Small intestine (tissue), 7 donors: ENCODE data around the gene GPBAR1. TPM values are rescaled to one million over a fixed set of nuclear protein-coding genes. Genes with fewer than 3 reads are reported as not detected.

Experiments used
- DNase-seq, 2 donors: peaks; one replicate each; pipeline versions ENCODE4 v3.0.0 to v3.0.0-alpha.2; 2013
- FAIRE-seq: peaks from 2 replicates; lab custom pipeline; 2012; peaks lifted over from hg19 to GRCh38; lab: Jason Lieb, UNC
- H3K27ac ChIP-seq, 3 donors: one replicate each; pipeline ENCODE4 v1.5.1; 2013; ENCODE audit warnings: low read length in 2 of 3, mild to moderate bottlenecking in 2 of 3, control low read depth in 1 of 3, inconsistent platforms in 1 of 3, low read depth in 1 of 3, moderate library complexity in 1 of 3
- H3K27me3 ChIP-seq, 3 donors: one replicate each; pipeline ENCODE4 v1.6.1; 2013; ENCODE audit warnings: low read length in 3 of 3, inconsistent platforms in 1 of 3; ENCODE audit not compliant: control insufficient read depth in 3 of 3, insufficient read depth in 3 of 3
- H3K36me3 ChIP-seq, 3 donors: one replicate each; pipeline ENCODE4 v1.6.1; 2013; ENCODE audit warnings: low read length in 3 of 3, inconsistent platforms in 1 of 3, low read depth in 1 of 3, mild to moderate bottlenecking in 1 of 3, moderate library complexity in 1 of 3; ENCODE audit not compliant: control insufficient read depth in 3 of 3, insufficient read depth in 2 of 3
- H3K4me1 ChIP-seq, 3 donors: one replicate each; pipeline ENCODE4 v1.6.1; 2013; ENCODE audit warnings: low read length in 2 of 3, inconsistent platforms in 1 of 3, low read depth in 1 of 3, mild to moderate bottlenecking in 1 of 3, moderate library complexity in 1 of 3; ENCODE audit not compliant: control insufficient read depth in 3 of 3, insufficient read depth in 2 of 3
- H3K4me3 ChIP-seq, 3 donors: one replicate each; pipeline ENCODE4 v1.5.1; 2013; ENCODE audit warnings: low read length in 3 of 3, control low read depth in 1 of 3, inconsistent platforms in 1 of 3, low read depth in 1 of 3, mild to moderate bottlenecking in 1 of 3, moderate library complexity in 1 of 3
- H3K9me3 ChIP-seq, 2 donors: one replicate each; pipeline ENCODE4 v1.6.1; 2013; ENCODE audit warnings: low read depth in 1 of 2, low read length in 1 of 2; ENCODE audit not compliant: control insufficient read depth in 2 of 2, insufficient read depth in 1 of 2
- WGBS, 3 donors: extraction: QIAGEN DNeasy Blood & Tissue Kit; methylation state at CpG; one replicate each; pipeline ENCODE4 v1.1.7; 2013; 5-methylcytosine and 5-hydroxymethylcytosine counted together
- polyA plus RNA-seq, 4 donors: library from polyadenylated mRNA; stranded (reverse) in 3 of 4; unstranded in 1 of 4; fragments of 200-250 nt in 3 of 4; fragments of 120-200 nt in 1 of 4; gene quantifications; one replicate each; pipeline versions ENCODE4 v1.2.1 to v1.2.3, GENCODE V29; 2013
- donor health status: healthy with polysubstance abuse.
- donor health status: control.
- donor health status: control.
- donor health status: Bipolar disorder and iron deficiency.
- donor health status: healthy.

The GPBAR1 gene
- polyA plus RNA-seq, 4 donors = 1.3 to 3.9 (median 1.6) TPM

- Histone ChIP-seq H3K27me3 (no peaks in the 10 kb centered on the region), H3K4me1 (peaks cover 2 to 38% (median 8%) of the 10 kb centered on the region in 3 donors), H3K4me3 (no peak overlapping the region), H3K9me3 (no peaks in the 10 kb centered on the region), H3K27ac (no peak overlapping the region), H3K36me3 (no peaks in the 10 kb centered on the region)
- FAIRE-seq (no peak), DNase-seq (no peak)
- WGBS, 3 donors = 81 to 89% (median 89%) methylated on average over 7 of the region's 7 CpGs
Measured at GRCh38 chr2:218296847-218297246, 36.0 kb downstream of the GPBAR1 start.

DNA sequence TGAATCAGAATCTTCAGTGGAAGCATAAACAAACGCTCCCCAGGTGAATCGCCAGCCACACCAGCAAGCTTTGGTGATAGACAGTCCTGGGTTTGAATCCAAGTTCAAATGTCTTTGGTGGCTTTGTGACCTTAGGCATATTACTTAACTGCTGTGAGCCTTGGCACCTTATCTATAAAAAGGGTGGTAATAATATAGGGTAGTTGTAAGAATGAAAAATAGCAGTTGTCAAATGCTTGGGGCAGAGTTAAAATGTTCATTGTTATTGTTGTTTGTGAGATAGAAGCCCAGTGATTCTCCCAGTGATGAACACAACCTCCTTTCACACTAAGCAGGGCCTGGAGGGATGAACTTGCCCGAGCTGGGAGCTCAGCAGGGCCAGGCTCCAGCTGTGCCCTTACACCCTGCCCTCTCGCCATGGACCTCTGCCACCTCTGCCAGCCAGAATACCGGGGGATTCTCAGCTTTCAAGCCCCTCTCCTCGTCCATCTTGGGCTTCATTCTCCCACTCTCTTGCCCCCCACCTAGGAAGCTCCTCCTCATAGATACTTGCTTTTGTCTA, 37.6 kb downstream of the GPBAR1 start:
- no peak overlapping the region for H3K4me3 ChIP-seq
- H3K9me3 ChIP-seq = no peaks in the 10 kb centered on the region
- 65 to 77% (median 70%) methylated on average over 6 of the region's 6 CpGs for WGBS, 3 donors
- H3K27me3 ChIP-seq = no peaks in the 10 kb centered on the region
- H3K4me1 ChIP-seq = peaks cover 2 to 31% (median 8%) of the 10 kb centered on the region in 3 donors
- FAIRE-seq (no peak), DNase-seq (no peak)
- no peak overlapping the region for H3K27ac ChIP-seq
- H3K36me3 ChIP-seq = no peaks in the 10 kb centered on the region

GRCh38 chr2:218300141-218300540, 39.3 kb downstream of the GPBAR1 start:
- Histone ChIP-seq H3K27ac (no peak overlapping the region), H3K36me3 (no peaks in the 10 kb centered on the region), H3K9me3 (no peaks in the 10 kb centered on the region), H3K27me3 (no peaks in the 10 kb centered on the region), H3K4me1 (peaks cover 0 to 15% (median 2%) of the 10 kb centered on the region in 3 donors), H3K4me3 (no peak overlapping the region)
- FAIRE-seq (no peak), DNase-seq (no peak)
- 74 to 86% (median 82%) methylated on average over 4 of the region's 4 CpGs for WGBS, 3 donors

GRCh38 chr2:218301176-218301819, 40.5 kb downstream of the GPBAR1 start:
- Histone ChIP-seq H3K4me1 (peaks cover 0 to 10% (median 3%) of the 10 kb centered on the region in 3 donors), H3K9me3 (no peaks in the 10 kb centered on the region), H3K27me3 (no peaks in the 10 kb centered on the region), H3K36me3 (no peaks in the 10 kb centered on the region), H3K4me3 (no peak overlapping the region), H3K27ac (no peak overlapping the region)
- FAIRE-seq (no peak), DNase-seq (peak; percentile 91 to 93)
- WGBS, 3 donors = 7 to 11% (median 9%) methylated on average over 9 of the region's 9 CpGs

DNA sequence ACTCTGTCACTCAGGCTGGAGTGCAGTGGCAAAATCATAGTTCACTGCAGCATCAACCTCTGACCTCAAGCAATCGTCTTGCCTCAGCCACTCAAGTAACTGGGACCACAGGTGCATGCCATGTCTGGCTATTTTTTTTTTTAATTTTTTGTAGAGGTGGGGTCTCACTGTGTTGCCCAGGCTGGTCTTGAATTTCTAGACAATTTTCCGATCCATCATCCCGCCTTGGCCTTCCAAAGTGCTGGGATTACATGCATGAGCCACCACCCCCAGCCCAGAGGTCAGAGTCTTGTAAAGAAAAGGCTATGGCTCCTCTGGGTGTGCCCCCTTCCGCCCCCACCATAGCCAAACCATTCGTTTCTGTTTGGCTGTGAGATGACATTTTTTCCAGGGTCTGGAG, 44.6 kb downstream of the GPBAR1 start:
- H3K9me3 ChIP-seq = no peaks in the 10 kb centered on the region
- no peaks in the 10 kb centered on the region for H3K27me3 ChIP-seq
- peak overlapping the region in 1 of 3 donors; percentile 18 for H3K27ac ChIP-seq
- DNase-seq (no peak), FAIRE-seq (no peak)
- peaks cover 0 to 26% (median 3%) of the 10 kb centered on the region in 3 donors for H3K4me1 ChIP-seq
- no peak overlapping the region for H3K4me3 ChIP-seq
- no peaks in the 10 kb centered on the region for H3K36me3 ChIP-seq
- 65 to 76% (median 73%) methylated on average over 5 of the region's 5 CpGs for WGBS, 3 donors

DNA sequence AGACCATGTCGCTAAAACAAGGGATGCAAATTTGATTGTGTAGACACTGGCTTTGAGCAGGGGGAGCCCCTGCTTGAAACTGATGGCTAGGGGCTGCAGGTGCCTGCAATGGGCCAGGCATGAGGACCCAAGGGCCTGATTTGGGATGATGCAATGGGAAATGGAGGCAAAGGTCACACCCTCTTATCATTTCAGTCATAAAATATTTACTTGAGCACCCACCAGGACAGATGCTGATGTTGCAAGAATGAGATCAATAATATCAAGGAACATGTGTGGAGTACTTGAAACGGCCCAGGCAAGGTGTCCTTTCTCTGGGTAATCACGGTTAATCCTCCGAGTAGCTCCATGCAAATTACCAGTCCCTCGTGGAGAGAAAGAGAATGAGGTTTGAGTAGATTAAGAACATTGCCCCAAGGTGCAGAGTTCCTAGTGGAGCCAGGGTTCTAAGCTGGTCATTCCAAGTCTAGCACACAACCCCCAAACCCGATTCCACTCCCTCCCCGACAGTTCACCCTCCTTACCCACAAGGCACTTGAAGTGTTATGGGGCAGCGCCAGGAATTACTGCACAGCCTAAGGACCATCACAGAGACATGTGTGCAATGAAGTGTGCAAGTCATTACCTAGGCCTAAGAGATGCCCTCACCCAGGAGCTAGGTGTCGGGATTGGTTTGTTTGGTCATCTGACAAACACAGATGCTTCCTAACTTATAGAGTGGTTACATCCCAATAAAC, 45.5 kb downstream of the GPBAR1 start:
- no peak for FAIRE-seq

GRCh38 chr2:218307415-218308090, 46.7 kb downstream of the GPBAR1 start:
- DNase-seq = no peak
- H3K9me3 ChIP-seq = no peaks in the 10 kb centered on the region
- no peak overlapping the region for H3K4me3 ChIP-seq
- peaks cover 0 to 42% (median 5%) of the 10 kb centered on the region in 3 donors for H3K4me1 ChIP-seq
- no peak for FAIRE-seq
- H3K36me3 ChIP-seq = no peaks in the 10 kb centered on the region
- WGBS, 3 donors = 92 to 95% (median 94%) methylated on average over 6 of the region's 6 CpGs
- H3K27ac ChIP-seq = no peak overlapping the region
- H3K27me3 ChIP-seq = no peaks in the 10 kb centered on the region

More for the DNA sequence above, 45.5 kb downstream of the GPBAR1 start:
- WGBS, 3 donors = 45 to 75% (median 60%) methylated on average over 9 of the region's 9 CpGs
- H3K4me1 ChIP-seq = peaks cover 0 to 32% (median 3%) of the 10 kb centered on the region in 3 donors
- no peaks in the 10 kb centered on the region for H3K36me3 ChIP-seq
- H3K9me3 ChIP-seq = no peaks in the 10 kb centered on the region
- no peak overlapping the region for H3K4me3 ChIP-seq
- H3K27ac ChIP-seq = peak overlapping the region in 1 of 3 donors; percentile 18
- H3K27me3 ChIP-seq = no peaks in the 10 kb centered on the region
- peak; percentile 68 to 80 for DNase-seq
